K562 (cell line): Measurements from ENCODE around the gene TMEM121. TPM values are rescaled to one million over a fixed set of nuclear protein-coding genes. Genes with fewer than 3 reads are reported as not detected.

Source experiments
- ARID1B ChIP-seq: fragments of 450-650 bp; IDR thresholded peaks from 2 replicates; pipeline ENCODE4 v1.6.1; 2016; ENCODE audit warnings: antibody characterized with exemption, mild to moderate bottlenecking, inconsistent platforms
- CCNT2 ChIP-seq: IDR thresholded peaks from 2 replicates; pipeline ENCODE4 v1.6.1; 2011; ENCODE audit warnings: borderline replicate concordance, low read depth, mild to moderate bottlenecking, moderate library complexity, mixed read lengths, low read length; ENCODE audit not compliant: insufficient read length; ENCODE audit errors: extremely low read depth
- FOXK1 ChIP-seq: sonication (generic); formaldehyde crosslinking; IDR thresholded peaks from 2 replicates; pipeline ENCODE4 v1.8.0; 2022; ENCODE audit warnings: missing genetic modification reagents, mild to moderate bottlenecking, borderline replicate concordance
- ILK ChIP-seq: fragments of 450-650 bp; IDR thresholded peaks from 2 replicates; pipeline ENCODE4 v1.6.1; 2016; ENCODE audit warnings: missing genetic modification characterization, low read depth, mild to moderate bottlenecking, missing compliant biosample characterization, moderate library complexity, borderline replicate concordance
- KDM2B ChIP-seq: fragments of 250-450 bp; sonication (Bioruptor Pico); IDR thresholded peaks from 2 replicates; pipeline ENCODE4 v1.8.0; 2021; ENCODE audit warnings: mild to moderate bottlenecking, moderate library complexity
- MCM5 ChIP-seq: fragments of 450-650 bp; IDR thresholded peaks from 2 replicates; pipeline ENCODE4 v1.6.1; 2016; ENCODE audit warnings: low read depth
- NFIC ChIP-seq: fragments of 450-650 bp; IDR thresholded peaks from 2 replicates; pipeline ENCODE4 v1.6.1; 2017; ENCODE audit warnings: mild to moderate bottlenecking, inconsistent platforms
- NFRKB ChIP-seq: fragments of 450-650 bp; IDR thresholded peaks from 2 replicates; pipeline ENCODE4 v1.6.1; 2016; ENCODE audit warnings: low read depth
- TEAD1 ChIP-seq, 2 experiments: fragments of 450-650 bp in 1 of 2; sonication (generic) in 1 of 2; formaldehyde crosslinking; IDR thresholded peaks; 2 replicates each; pipeline versions ENCODE4 v1.4.0 to v1.8.0; 2020 to 2022; ENCODE audit warnings: mild to moderate bottlenecking in 2 of 2, missing genetic modification reagents in 1 of 2
- TOE1 ChIP-seq, 2 experiments: fragments of 450-650 bp in 1 of 2; sonication (generic) in 1 of 2; formaldehyde crosslinking in 1 of 2; IDR thresholded peaks; 2 replicates each; pipeline versions ENCODE4 v1.7.1 to v1.8.0; 2016 to 2022; ENCODE audit warnings: borderline replicate concordance in 2 of 2, mild to moderate bottlenecking in 2 of 2, antibody characterized with exemption in 1 of 2, inconsistent platforms in 1 of 2, low read depth in 1 of 2, missing genetic modification reagents in 1 of 2, moderate library complexity in 1 of 2
- U2AF1 ChIP-seq: fragments of 200-400 bp; formaldehyde crosslinking; optimal IDR thresholded peaks from 2 replicates; pipeline ENCODE3; 2017; ENCODE audit warnings: mild to moderate bottlenecking, low read depth, low read length, moderate library complexity
- ZNF263 ChIP-seq: sonication (generic); formaldehyde crosslinking; IDR thresholded peaks from 2 replicates; pipeline ENCODE4 v1.8.0; 2022; ENCODE audit warnings: mild to moderate bottlenecking, missing genetic modification reagents, borderline replicate concordance
- ZNF324 ChIP-seq: fragments of 250-450 bp; sonication (Bioruptor Pico); IDR thresholded peaks from 2 replicates; pipeline ENCODE4 v1.4.0; 2020; ENCODE audit warnings: mild to moderate bottlenecking
- ZNF347 ChIP-seq: fragments of 450-650 bp; formaldehyde crosslinking; IDR thresholded peaks from 2 replicates; pipeline ENCODE4 v1.4.0; 2020; ENCODE audit warnings: low read depth, mild to moderate bottlenecking, moderate library complexity
- ZNF436 ChIP-seq: fragments of 250-450, 450-650 bp; sonication (Bioruptor Pico); formaldehyde crosslinking; IDR thresholded peaks from 2 replicates; pipeline ENCODE4 v1.7.0; 2020; ENCODE audit warnings: mild to moderate bottlenecking
- polyA plus RNA-seq, 8 experiments: library from polyadenylated mRNA; depleted of rRNA in 4 of 8; stranded (reverse) in 5 of 8; unstranded in 3 of 8; fragments of >200 nt; fragmentation: Nextera tagmentation in 2 of 8; fragmentation: Illumina TruSeq in 1 of 8; extraction: Ambion mirVana in 2 of 8; extraction: Trizol in 1 of 8; gene quantifications; 2 replicates each; pipeline versions ENCODE4 v1.2.1 to v1.2.3, GENCODE V29; 2011 to 2014; ENCODE audit warnings: inconsistent platforms in 1 of 8, missing spikeins in 1 of 8
- total RNA-seq, 7 experiments: library from RNA; depleted of rRNA in 6 of 7; stranded (reverse); fragments of >200 nt in 6 of 7; fragmentation: Illumina TruSeq in 2 of 7; extraction: Trizol in 2 of 7; gene quantifications; 2 replicates each; pipeline versions ENCODE4 v1.2.1 to v1.2.3, GENCODE V29; 2011 to 2021; ENCODE audit warnings: low replicate concordance in 1 of 7
- TF ChIP-seq, protein P1 (sequence below), 2 experiments: IDR thresholded peaks; 2 replicates each; pipeline ENCODE4 v1.6.1; 2011; ENCODE audit warnings: borderline replicate concordance in 1 of 2, control low read depth in 1 of 2, low read depth in 1 of 2, low read length in 1 of 2, mild to moderate bottlenecking in 1 of 2, mixed read lengths in 1 of 2, moderate library complexity in 1 of 2; ENCODE audit not compliant: insufficient read depth in 1 of 2, insufficient read length in 1 of 2, poor library complexity in 1 of 2, severe bottlenecking in 1 of 2; ENCODE audit errors: extremely low read depth in 1 of 2
- TF ChIP-seq, protein P2 (sequence below): sonication (generic); formaldehyde crosslinking; IDR thresholded peaks from 2 replicates; pipeline ENCODE4 v1.8.1; 2022; ENCODE audit warnings: missing genetic modification reagents
- TF ChIP-seq, protein P3 (sequence below): fragments of 450-650 bp; IDR thresholded peaks from 2 replicates; pipeline ENCODE4 v1.6.1; 2016; ENCODE audit warnings: antibody characterized with exemption
- TF ChIP-seq, protein P4 (sequence below): fragments of 150-350 bp; IDR thresholded peaks from 2 replicates; pipeline ENCODE4 v1.6.1; 2014; ENCODE audit warnings: low read depth, mild to moderate bottlenecking, low read length, borderline replicate concordance

The TMEM121 gene
- total and polyA plus RNA-seq, 9 of the 15 experiments (the other 6 are each of a cell fraction or from before 2014, with no cell fraction given) = 0.31 to 0.36 TPM; not detected in 7

DNA sequence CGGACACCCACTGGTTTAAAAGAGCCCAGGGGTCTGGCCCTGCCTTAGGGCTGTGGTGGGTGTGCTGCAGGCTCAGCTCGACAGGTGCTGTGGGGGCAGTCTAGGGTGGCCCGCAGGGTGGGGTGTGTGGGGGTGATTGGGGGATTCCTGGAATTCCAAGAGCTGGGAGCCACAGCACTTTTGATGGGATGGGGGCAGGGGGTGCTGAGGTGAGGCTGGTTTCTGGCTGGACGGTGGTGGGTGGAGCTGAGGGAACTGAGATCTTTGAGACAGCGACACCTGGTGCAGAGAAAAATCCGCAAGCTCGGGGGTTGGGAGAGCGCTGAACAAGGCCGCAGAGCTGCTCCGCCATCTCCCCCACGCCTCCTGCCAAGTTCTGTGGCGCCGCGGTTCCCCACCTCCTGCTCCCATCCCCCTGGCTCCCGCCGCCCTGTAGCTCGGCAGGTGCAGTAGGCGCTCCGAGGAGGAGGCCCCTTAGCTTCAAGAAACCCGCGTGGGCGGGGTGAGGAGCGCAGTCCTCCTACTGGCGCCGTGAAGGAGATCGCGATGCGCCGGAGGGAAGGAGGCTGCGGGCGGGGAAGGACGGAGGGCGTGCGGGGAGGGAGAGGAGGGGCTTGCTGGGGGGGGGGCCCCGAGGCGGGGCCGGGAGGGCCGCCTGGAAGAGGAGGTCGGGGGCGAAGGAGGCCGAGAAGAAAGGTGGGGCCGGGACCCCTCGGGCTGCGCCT, 36.7 kb upstream of the TMEM121 start (continued):
- TF ChIP-seq CCNT2 (peak; percentile 17), ZNF324 (CRISPR knock-in tag) (no peak), TOE1 (IDR thresholded peaks at IDR 0.05; ENCODE audit: borderline replicate concordance) (peak; percentile 39; the same call in 1 of the 2 replicates), TOE1 (CRISPR knock-in tag; IDR thresholded peaks at IDR 0.05; ENCODE audit: borderline replicate concordance, low read depth) (no peak), NFIC (no peak), ZNF347 (CRISPR knock-in tag) (no peak), TEAD1 (CRISPR knock-in tag; IDR thresholded peaks at IDR 0.05) (no peak), KDM2B (CRISPR knock-in tag) (no peak), FOXK1 (CRISPR knock-in tag) (no peak), ILK (no peak), ARID1B (peak; percentile 27), NFRKB (no peak), ZNF436 (no peak), ZNF263 (peak; percentile 84), U2AF1 (no peak), MCM5 (no peak)
- TF ChIP-seq, protein P1, sequence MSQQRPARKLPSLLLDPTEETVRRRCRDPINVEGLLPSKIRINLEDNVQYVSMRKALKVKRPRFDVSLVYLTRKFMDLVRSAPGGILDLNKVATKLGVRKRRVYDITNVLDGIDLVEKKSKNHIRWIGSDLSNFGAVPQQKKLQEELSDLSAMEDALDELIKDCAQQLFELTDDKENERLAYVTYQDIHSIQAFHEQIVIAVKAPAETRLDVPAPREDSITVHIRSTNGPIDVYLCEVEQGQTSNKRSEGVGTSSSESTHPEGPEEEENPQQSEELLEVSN (IDR thresholded peaks at IDR 0.05; ENCODE audit: borderline replicate concordance in 1 of 2, extremely low read depth in 1 of 2, insufficient read depth in 1 of 2, insufficient read length in 1 of 2, low read depth in 1 of 2, low read length in 1 of 2, poor library complexity in 1 of 2, severe bottlenecking in 1 of 2) = no peak
- TF ChIP-seq, protein P2, sequence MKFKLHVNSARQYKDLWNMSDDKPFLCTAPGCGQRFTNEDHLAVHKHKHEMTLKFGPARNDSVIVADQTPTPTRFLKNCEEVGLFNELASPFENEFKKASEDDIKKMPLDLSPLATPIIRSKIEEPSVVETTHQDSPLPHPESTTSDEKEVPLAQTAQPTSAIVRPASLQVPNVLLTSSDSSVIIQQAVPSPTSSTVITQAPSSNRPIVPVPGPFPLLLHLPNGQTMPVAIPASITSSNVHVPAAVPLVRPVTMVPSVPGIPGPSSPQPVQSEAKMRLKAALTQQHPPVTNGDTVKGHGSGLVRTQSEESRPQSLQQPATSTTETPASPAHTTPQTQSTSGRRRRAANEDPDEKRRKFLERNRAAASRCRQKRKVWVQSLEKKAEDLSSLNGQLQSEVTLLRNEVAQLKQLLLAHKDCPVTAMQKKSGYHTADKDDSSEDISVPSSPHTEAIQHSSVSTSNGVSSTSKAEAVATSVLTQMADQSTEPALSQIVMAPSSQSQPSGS = no peak
- TF ChIP-seq, protein P3, sequence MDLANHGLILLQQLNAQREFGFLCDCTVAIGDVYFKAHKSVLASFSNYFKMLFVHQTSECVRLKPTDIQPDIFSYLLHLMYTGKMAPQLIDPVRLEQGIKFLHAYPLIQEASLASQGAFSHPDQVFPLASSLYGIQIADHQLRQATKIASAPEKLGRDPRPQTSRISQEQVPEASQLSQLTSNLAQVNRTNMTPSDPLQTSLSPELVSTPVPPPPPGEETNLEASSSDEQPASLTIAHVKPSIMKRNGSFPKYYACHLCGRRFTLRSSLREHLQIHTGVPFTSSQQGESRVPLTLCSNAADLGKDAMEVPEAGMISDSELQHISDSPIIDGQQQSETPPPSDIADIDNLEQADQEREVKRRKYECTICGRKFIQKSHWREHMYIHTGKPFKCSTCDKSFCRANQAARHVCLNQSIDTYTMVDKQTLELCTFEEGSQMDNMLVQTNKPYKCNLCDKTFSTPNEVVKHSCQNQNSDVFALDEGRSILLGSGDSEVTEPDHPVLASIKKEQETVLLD = 0 out of 2 replicates have a peak, but pooled peaks have one; percentile 43
- TF ChIP-seq, protein P4, sequence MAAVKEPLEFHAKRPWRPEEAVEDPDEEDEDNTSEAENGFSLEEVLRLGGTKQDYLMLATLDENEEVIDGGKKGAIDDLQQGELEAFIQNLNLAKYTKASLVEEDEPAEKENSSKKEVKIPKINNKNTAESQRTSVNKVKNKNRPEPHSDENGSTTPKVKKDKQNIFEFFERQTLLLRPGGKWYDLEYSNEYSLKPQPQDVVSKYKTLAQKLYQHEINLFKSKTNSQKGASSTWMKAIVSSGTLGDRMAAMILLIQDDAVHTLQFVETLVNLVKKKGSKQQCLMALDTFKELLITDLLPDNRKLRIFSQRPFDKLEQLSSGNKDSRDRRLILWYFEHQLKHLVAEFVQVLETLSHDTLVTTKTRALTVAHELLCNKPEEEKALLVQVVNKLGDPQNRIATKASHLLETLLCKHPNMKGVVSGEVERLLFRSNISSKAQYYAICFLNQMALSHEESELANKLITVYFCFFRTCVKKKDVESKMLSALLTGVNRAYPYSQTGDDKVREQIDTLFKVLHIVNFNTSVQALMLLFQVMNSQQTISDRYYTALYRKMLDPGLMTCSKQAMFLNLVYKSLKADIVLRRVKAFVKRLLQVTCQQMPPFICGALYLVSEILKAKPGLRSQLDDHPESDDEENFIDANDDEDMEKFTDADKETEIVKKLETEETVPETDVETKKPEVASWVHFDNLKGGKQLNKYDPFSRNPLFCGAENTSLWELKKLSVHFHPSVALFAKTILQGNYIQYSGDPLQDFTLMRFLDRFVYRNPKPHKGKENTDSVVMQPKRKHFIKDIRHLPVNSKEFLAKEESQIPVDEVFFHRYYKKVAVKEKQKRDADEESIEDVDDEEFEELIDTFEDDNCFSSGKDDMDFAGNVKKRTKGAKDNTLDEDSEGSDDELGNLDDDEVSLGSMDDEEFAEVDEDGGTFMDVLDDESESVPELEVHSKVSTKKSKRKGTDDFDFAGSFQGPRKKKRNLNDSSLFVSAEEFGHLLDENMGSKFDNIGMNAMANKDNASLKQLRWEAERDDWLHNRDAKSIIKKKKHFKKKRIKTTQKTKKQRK = no peak
